ENCODE measurements around the gene PRTG. TPM values are rescaled to one million over a fixed set of nuclear protein-coding genes. Genes with fewer than 3 reads are reported as not detected.

The PRTG gene
- total RNA-seq, 6 donors from 2014 or later: 5.9 to 50.6 (median 17.6) TPM

GRCh38 chr15:55721554-55722185 lies 21.3 kb downstream of the PRTG start:
- 37 to 56% methylated on average over 3 of the region's 3 CpGs for WGBS, 2 donors
- DNase-seq: no peak
- no peak for ATAC-seq (ENCODE audit: low FRiP score in 2 of 2)

GRCh38 chr15:55715355-55716076 lies 27.4 kb downstream of the PRTG start:
- H3K4me3 ChIP-seq: no peak overlapping the region
- DNase-seq (no peak), ATAC-seq (ENCODE audit: low FRiP score in 2 of 2) (no peak)
- TF ChIP-seq POLR2A (IDR thresholded peaks at IDR 0.05): no peak
- no peak for TF ChIP-seq EP300 (IDR thresholded peaks at IDR 0.05)
- TF ChIP-seq CTCF (IDR thresholded peaks at IDR 0.05): no peak
- TF ChIP-seq POLR2AphosphoS5 (IDR thresholded peaks at IDR 0.05): no peak
- no peaks in the 10 kb centered on the region for H3K36me3 ChIP-seq
- H3K9me3 ChIP-seq: no peaks in the 10 kb centered on the region
- WGBS, 2 donors: 53 to 60% methylated on average over 6 of the region's 6 CpGs
- H3K27me3 ChIP-seq: no peaks in the 10 kb centered on the region
- no peak overlapping the region for H3K27ac ChIP-seq
- no peaks in the 10 kb centered on the region for H3K4me1 ChIP-seq

More at GRCh38 chr15:55721554-55722185, 21.3 kb downstream of the PRTG start:
- H3K27me3 ChIP-seq: no peaks in the 10 kb centered on the region
- TF ChIP-seq CTCF (IDR thresholded peaks at IDR 0.05) (no peak), EP300 (IDR thresholded peaks at IDR 0.05) (no peak), POLR2AphosphoS5 (IDR thresholded peaks at IDR 0.05) (no peak), POLR2A (IDR thresholded peaks at IDR 0.05) (no peak)
- no peaks in the 10 kb centered on the region for H3K9me3 ChIP-seq
- H3K36me3 ChIP-seq: no peaks in the 10 kb centered on the region
- no peak overlapping the region for H3K4me3 ChIP-seq
- no peaks in the 10 kb centered on the region for H3K4me1 ChIP-seq
- no peak overlapping the region for H3K27ac ChIP-seq

- DNase-seq (no peak), ATAC-seq (ENCODE audit: low FRiP score in 2 of 2) (no peak)
- 45 to 71% methylated on average over 2 of the region's 2 CpGs for WGBS, 2 donors
- no peaks in the 10 kb centered on the region for H3K27me3 ChIP-seq
- no peak overlapping the region for H3K4me3 ChIP-seq
- H3K9me3 ChIP-seq: no peaks in the 10 kb centered on the region
- TF ChIP-seq POLR2A (IDR thresholded peaks at IDR 0.05): no peak
- TF ChIP-seq POLR2AphosphoS5 (IDR thresholded peaks at IDR 0.05): no peak
- H3K27ac ChIP-seq: no peak overlapping the region
- no peaks in the 10 kb centered on the region for H3K36me3 ChIP-seq
- no peaks in the 10 kb centered on the region for H3K4me1 ChIP-seq
These were observed 28.9 kb downstream of the PRTG start for GRCh38 chr15:55714064-55714463.

DNA sequence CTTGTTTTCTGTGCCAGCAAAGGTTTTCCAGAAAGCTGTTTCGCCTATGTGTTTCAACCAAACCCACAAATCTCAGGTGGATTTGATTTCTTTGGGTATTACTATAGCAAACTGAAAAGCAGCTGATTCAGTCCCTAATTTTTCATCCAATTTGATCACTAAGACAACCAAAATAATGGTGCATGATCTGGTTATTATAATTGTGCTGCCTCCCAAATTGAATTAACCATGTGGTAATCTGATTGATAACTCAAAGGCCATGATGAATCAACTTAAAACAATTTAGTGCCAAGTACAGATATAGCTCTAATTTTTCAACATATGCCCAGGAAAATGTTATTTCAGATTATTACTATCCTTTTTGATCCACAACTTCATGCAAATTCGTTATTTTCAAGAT lies 30.6 kb downstream of the PRTG start:
- 89 to 93% methylated on average over 2 of the region's 2 CpGs for WGBS, 2 donors

GRCh38 chr15:55710286-55710685 lies 32.7 kb downstream of the PRTG start:
- ATAC-seq (ENCODE audit: low FRiP score in 2 of 2) (no peak), DNase-seq (no peak)
- Histone ChIP-seq H3K36me3 (no peaks in the 10 kb centered on the region), H3K27me3 (no peaks in the 10 kb centered on the region), H3K9me3 (no peaks in the 10 kb centered on the region), H3K4me1 (no peaks in the 10 kb centered on the region), H3K4me3 (no peak overlapping the region), H3K27ac (no peak overlapping the region)
- TF ChIP-seq POLR2A (IDR thresholded peaks at IDR 0.05) (no peak), CTCF (IDR thresholded peaks at IDR 0.05) (no peak), EP300 (IDR thresholded peaks at IDR 0.05) (no peak), POLR2AphosphoS5 (IDR thresholded peaks at IDR 0.05) (no peak)

More for the DNA sequence above, 30.6 kb downstream of the PRTG start:
- DNase-seq (no peak), ATAC-seq (ENCODE audit: low FRiP score in 2 of 2) (no peak)
- Histone ChIP-seq H3K27ac (no peak overlapping the region), H3K36me3 (no peaks in the 10 kb centered on the region), H3K4me3 (no peak overlapping the region), H3K4me1 (no peaks in the 10 kb centered on the region), H3K9me3 (no peaks in the 10 kb centered on the region), H3K27me3 (no peaks in the 10 kb centered on the region)
- no peak for TF ChIP-seq CTCF (IDR thresholded peaks at IDR 0.05)
